Glomerular visceral epithelial cell (primary cell): Measurements from ENCODE around the gene AP4M1.

ENCODE experiments used
- DNase-seq: peaks from one replicate; pipeline ENCODE4 v3.0.0-alpha.2; 2016; ENCODE audit errors: extremely low spot score

The AP4M1 gene

DNA sequence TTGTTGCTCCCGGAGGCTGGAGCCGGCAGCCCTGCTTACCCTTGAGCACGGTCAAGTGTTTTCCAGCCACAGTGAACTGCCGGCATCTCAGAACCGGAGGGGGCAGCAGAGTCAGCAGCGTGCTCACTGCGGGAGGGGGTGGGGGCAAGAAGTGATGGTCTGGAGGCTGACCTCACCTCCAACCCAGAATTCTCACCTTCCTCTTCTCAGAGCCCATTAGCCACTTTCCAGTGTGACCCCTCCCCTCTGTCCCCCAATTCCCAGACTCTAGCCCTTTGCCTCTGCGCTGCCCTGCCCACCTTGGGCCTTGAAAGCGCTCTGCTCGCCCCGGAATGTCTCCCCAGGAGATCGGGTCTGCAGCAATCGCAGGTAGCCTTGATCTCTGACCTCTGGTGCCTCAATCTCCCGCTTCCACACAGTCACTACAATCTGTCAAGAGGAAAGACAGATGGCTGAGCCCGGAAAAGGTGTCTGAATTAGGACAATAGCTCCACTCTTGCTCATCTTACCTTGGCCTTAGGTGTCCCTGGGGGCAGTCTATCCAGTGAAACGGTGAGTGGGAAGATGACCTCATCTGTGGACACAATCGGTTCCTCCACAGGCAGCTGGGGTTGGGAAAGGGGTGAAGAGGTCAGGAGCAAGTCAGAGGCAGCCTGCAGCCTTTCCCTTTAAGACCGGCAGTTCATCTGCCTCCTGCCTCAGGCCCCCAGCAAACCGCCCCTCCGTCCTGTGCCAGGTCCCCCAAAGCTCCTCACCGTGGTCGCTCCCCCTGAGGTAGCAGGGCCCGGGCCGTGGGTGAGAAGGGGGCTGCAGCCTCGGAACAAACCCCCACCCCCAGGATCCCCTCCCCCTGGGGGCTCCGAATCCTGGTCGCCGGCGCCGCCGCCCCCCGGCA lies 56.1 kb downstream of the AP4M1 start:
- DNase-seq = peak; percentile 66
